Measurements from ENCODE around the gene CXCL6.

Gene CXCL6

GRCh38 chr4:73836373-73837279 is at the start of gene CXCL6:
CXCL6 (plus strand) TSS chr4:73836678; CDS start chr4:73836751, 73 bp downstream.
- DNase-seq = peak in 1 of 58 donors; percentile 4

- no peak for DNase-seq
Observed at GRCh38 chr4:73788411-73788810, 48.1 kb upstream of the CXCL6 start.

DNA sequence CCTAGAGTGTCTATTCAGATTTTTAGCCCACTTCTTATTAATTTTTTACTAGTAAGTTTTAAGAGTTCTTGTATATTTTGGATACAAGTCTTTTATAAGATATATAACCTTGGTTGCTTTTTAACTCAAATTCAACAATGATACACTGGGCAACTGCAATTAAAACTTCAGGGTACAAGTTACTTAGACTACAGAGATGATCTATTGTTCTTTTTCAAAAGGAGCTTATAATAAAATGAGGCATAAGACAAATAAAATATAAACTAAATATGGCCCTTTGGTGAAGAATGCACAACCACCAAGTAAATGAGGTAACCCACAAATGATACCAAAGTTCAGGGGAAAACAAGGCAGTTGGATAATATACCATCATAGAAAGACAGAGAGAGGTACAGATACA is 37.6 kb upstream of the CXCL6 start:
- no peak for DNase-seq

DNA sequence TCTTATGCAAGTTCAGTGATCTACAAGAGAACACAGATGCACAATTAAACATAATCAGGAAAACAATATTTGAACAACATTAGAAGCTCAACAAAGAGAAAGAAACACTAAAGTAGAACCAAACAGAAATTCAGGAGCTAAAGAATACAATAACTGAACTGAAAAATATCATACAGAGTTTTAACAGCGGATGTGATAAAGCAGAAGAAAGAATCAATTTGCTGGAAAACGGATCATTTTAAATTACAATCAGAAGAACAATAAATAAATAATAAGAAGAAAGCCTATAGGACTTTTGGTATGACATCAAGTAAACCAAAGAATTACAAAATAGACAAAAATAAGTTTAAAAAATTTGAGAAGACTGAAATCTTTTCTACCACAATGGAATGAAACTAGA is 36.3 kb upstream of the CXCL6 start:
- no peak for DNase-seq

DNA sequence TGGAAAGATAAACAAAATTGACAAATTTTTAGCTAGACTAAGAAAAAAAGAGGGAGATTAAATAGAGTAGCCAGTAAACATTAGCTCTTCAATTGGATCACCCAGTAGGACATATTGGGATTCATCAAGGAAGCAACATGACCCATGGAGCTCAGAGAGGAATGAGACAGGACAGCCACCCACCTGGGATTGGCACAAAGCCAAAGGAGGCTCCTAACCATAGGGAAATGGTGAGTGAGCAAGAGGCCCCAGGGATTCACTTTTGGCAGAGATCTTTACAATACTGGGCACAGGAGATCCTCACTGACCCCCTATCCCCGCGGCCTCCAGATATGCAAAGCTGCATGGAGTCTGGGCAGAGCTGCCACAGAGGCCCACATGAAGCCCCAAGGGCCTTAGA is 34.8 kb upstream of the CXCL6 start:
- DNase-seq = no peak

GRCh38 chr4:73803213-73803612 is 33.3 kb upstream of the CXCL6 start:
- no peak for DNase-seq

DNA sequence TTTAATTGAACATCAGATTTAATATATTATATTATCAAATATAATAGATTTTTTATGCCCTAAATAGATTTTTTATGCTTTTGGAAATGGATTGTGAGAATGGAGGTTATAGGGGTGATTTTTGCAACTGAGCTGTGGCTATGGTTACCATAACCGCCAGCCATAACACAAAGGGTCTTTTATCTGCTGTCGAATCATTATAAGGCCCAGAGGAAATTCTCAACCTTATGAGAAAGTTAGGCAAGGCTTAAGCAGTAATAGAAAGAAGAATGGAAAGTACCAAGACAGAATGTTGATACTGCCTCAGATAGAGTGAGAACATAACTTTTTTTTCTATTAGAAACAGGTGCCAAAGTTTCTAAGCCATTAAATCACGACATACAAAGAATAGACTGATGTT is 26.3 kb upstream of the CXCL6 start:
- no peak for DNase-seq

DNA sequence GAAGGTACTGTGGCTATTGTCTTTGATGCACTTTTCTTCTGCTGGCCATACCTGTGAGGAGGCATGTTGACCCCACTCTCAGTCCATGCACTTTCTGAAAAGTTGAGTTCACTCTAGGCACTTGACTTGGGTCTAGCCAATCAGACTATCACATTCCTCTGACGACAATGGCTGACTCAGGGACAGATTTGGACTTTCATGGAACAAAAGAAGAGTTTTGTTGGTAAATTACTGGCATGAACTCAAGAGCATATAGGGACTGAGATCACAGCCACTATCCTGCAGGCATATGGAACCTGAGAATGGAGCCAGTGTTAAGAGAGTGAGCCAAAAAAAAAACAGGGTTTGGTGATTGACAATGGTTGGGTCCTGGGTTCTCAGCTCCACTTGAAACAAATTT is 24.6 kb upstream of the CXCL6 start:
- DNase-seq = no peak

DNA sequence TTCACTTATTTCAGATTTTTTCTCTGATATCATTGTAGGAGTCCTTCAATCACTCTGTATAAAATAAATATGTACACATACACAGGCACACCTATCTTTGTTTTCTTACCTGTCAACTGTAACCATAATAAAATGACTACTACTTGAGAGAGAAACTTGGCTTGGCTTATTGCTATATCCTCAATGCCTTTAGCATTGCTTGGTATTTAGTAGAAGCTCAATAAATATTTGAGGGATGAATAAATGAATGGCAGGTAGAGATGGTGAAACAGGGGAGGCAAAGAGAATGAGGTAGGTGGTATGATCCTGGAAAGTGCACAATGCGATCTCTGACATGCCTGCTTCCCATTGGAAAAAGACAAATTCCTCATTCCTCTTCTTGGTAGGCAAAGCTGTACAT is 21.8 kb upstream of the CXCL6 start:
- DNase-seq = no peak

DNA sequence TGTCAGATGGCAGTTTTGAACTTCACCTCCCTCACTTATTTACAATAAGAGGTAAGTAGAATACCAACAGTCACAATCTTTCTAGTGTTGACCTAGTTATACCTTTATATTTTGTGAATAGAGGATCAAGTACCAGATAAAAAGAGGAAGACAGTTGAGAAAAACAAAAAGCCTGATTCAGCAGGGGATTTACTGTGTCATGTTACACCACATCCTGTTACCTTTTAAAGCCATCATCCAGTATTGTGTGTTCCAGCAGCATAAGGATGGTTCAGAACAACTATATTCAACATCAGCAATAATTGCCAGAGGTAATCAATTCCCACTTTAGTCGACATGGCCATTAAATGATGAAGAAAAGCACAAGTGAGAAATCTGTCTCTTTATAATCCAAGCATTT is 21.3 kb upstream of the CXCL6 start:
- no peak for DNase-seq

DNA sequence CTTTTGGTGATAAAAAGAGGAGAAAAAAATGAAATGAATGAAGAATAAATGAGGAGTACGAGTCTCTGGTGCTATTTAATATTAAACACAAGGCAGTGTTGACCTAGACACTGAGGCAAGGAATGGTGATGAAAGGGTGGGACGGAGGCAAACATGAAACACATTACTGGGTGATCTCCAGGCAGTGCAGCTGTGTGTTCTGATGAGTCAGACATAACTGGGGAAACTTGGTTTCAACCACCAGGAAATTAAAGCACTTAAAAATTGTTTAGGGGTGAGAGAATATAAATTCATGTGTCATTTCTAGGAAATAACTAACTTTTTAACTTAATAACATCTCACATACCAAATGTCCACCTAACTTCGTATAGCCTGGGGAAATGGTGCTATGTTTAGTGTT is 19.7 kb upstream of the CXCL6 start:
- DNase-seq = no peak

DNA sequence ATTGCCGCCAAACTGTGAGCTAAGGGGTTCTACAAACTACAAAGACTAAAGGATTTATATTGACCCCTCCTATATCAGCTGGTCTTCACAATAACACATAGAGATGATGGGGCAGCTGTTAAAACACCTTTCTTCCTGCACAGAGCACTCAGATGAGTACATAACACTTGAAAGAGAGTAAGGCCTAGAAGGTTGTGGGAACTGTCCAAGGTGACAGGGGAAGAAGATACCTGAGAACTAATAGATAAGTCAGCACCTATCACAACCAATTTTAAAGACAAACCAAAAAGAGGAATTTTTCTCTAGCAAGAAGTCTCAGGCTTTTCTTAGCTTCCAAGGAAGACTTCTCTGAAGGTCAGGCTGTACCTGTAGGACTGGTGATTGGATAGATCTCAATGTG is 19.1 kb upstream of the CXCL6 start:
- DNase-seq = no peak

GRCh38 chr4:73821325-73821724 is 15.2 kb upstream of the CXCL6 start:
- no peak for DNase-seq

- DNase-seq = no peak
Observed at GRCh38 chr4:73822389-73822788, 14.1 kb upstream of the CXCL6 start.

DNA sequence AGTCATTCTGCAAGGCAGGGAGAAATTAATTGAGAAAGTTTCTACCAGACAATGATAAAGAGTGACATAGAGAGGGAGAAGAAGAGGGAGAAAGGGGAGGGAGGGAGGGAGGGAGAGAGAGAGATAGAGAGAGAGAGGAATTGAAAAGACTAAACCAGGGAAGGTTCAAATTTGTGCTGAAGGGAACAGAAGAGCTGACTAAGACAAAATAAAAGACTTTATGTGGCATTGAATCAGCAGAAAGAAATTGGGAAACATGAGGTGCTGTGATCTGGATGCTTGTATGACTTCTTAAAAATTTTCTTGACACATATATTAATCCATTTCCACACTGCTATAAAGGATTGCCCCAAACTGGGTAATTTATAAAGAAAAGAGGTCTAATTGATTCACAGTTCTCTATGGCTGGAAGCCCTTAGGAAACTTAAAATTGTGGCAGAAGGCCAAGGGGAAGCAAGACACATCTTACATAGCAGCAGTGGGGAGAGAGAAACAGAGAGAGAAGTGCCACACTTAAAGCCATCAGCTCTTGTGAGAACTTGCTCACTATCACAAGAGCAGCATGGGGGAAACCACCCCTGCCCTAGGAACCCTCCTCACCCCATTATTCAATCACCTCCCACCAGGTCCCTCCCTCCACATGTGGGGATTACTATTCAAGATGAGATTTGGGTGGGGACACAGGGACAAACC is 13.5 kb upstream of the CXCL6 start:
- peak in 1 of 58 donors; percentile 0 for DNase-seq

DNA sequence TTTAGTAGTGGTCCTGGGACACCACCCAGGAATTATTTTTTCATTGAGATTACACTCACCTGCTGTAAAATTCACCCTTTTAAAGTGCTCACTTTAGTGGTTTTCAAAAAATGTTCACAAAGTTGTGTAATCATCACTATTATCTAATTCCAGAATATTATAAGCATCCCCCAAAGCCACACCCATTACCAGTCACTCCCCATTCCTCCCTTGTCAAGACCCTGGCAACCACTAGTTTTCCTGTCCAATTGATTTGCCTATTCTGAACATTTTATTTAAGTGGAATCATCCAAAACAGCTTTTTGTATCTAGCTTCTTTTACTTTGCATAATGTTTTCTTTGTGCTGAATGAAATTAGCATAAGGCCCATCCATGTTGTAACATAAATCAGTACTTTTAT is 12.7 kb upstream of the CXCL6 start:
- DNase-seq = no peak

GRCh38 chr4:73828956-73829355 is 7.5 kb upstream of the CXCL6 start:
- DNase-seq = no peak

DNA sequence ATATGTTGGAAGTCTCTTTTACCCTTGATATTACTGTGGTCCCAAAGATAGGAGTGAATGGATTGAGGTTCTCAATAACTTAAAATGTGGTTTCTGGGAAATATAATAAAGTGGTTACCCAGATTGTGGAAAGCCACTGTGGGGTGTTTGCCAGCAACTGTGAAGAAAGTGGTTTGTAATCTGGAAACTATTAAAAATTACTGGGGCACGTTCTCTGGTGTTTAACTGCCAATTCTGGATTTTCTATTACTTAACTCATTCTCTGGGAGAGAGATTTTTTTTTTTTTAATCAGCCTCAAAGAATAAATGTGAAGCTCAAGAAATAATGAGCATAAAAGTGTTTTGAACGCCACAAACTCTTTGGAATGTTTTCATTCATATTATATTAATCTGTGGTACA is 4.9 kb upstream of the CXCL6 start:
- no peak for DNase-seq

- DNase-seq = no peak
Observed at GRCh38 chr4:73832651-73833237, 3.7 kb upstream of the CXCL6 start.

DNA sequence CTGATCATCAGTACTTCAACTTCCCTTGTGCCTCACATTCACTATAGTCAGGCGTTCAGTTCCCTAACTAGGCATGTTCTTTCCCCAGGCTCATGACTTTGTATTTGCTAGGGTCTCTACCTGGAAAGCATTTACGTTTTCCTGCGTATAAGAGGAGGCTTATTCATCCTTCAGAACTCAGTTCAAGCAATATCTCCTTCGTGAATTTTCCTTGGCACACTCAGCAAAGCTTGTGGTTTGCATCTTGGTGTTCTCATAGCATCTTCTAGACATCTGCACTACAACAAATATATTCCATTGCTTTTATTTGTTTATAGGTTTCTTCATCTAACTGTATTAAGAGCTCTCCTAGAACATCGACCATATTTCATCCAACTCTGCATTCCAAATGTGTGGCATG is 2.6 kb downstream of the CXCL6 start:
- no peak for DNase-seq

DNA sequence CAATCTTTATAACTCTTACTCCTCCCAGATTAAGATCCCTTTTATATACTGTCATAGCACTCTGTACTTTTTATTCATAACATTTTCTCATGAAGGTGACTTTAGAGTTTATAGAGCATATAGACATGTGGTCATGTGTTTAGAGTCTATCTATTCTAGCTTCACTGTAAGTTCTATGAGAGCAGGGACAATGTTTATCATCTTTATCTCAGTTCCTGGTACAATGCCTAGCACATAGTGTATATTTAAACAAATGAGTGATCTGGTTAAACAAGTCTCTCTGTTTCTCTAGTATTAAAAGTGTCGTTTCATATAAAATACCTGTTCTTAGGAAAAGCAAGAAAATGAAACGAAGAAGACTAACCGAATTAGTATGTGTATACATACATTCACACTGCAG is 3.2 kb downstream of the CXCL6 start:
- no peak for DNase-seq

DNA sequence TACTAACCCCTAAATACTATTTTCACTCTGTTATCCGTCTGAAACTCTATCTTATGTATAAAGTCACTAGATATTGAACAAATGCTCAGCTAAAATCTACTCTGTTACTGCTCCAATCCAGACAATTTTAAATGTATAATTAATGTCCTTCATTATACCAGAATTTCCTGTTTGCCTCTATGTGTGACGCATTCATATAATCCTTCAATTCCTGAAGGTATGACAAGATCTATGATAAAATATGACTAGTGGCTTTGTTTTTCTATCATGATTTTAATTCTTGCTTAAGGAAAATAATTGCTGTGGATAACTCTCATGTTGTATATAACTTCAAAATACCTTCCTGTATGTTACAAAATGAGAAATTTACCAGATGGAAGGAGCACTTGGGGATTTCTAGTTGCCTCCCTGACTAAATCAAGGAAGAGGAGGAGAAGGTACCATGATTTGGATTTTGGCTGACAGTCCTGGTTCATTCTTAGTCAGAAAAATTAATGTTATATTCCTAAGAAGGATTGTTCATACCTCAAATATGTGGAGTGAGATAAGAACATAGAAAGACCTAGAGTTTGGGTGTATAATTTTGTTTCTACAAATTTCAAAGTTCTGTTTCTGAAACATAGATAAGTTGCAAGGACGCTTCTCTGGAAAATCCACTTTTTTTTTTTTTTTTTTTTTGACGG is 4.9 kb downstream of the CXCL6 start:
- DNase-seq = no peak

Measured in anterior cingulate cortex (tissue), 58 donors.